ENCODE data around the gene PGC. TPM values are rescaled to one million over a fixed set of nuclear protein-coding genes. Genes with fewer than 3 reads are reported as not detected.

The PGC gene
- polyA plus RNA-seq, 3 donors, result not detected

GRCh38 chr6:41735427-41736185 is 11.6 kb downstream of the PGC start, which contains the start of gene TFEB:
Gene TFEB (minus strand): TSS chr6:41735608. CDS start chr6:41691213, 44,395 bp downstream.
- Mint-ChIP-seq H3K4me1 (peaks cover 36% of the 10 kb centered on the region), H3K36me3 (peaks cover 14 to 21% of the 10 kb centered on the region in 2 donors), H3K9me3 (no peaks in the 10 kb centered on the region), H3K4me3 (peak within 1 kb of the TSS; percentile 77 to 82), H3K27me3 (ENCODE audit: low read depth in 3 of 3) (peaks cover 0 to 5% (median 2%) of the 10 kb centered on the region in 3 donors), H3K27ac (peak within 1 kb of the TSS; percentile 26 to 88 (median 82))
- no peaks in the 10 kb centered on the region for H3K27me3 ChIP-seq (ENCODE audit: control insufficient read depth in 2 of 2, insufficient read depth in 2 of 2, low read length in 2 of 2)
- peak within 1 kb of the TSS; percentile 95 for H3K4me2 ChIP-seq (replicated peaks; ENCODE audit: extremely low read depth, low read length, poor library complexity, severe bottlenecking)
- H3K4me3 ChIP-seq (replicated peaks in 1 of 3; ENCODE audit: low read depth in 2 of 3, low read length in 3 of 3), result peak within 1 kb of the TSS; percentile 66 to 88 (median 87)
- H3K4me1 ChIP-seq (ENCODE audit: control insufficient read depth in 1 of 2, insufficient read depth in 2 of 2, low read length in 2 of 2), result peaks cover 40 to 43% of the 10 kb centered on the region in 2 donors
- peak; percentile 85 to 89 (median 89) for DNase-seq
- peak within 1 kb of the TSS; percentile 84 for H3K9ac ChIP-seq (ENCODE audit: insufficient read depth, low read length, poor library complexity, severe bottlenecking)
- TF ChIP-seq, protein P1, sequence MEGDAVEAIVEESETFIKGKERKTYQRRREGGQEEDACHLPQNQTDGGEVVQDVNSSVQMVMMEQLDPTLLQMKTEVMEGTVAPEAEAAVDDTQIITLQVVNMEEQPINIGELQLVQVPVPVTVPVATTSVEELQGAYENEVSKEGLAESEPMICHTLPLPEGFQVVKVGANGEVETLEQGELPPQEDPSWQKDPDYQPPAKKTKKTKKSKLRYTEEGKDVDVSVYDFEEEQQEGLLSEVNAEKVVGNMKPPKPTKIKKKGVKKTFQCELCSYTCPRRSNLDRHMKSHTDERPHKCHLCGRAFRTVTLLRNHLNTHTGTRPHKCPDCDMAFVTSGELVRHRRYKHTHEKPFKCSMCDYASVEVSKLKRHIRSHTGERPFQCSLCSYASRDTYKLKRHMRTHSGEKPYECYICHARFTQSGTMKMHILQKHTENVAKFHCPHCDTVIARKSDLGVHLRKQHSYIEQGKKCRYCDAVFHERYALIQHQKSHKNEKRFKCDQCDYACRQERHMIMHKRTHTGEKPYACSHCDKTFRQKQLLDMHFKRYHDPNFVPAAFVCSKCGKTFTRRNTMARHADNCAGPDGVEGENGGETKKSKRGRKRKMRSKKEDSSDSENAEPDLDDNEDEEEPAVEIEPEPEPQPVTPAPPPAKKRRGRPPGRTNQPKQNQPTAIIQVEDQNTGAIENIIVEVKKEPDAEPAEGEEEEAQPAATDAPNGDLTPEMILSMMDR (IDR thresholded peaks at IDR 0.05), result peak; percentile 88
- peaks cover 39% of the 10 kb centered on the region for H3K79me2 ChIP-seq (ENCODE audit: insufficient read depth, low read length)
- peak within 1 kb of the TSS; percentile 78 to 84 for H3K27ac ChIP-seq (ENCODE audit: low read depth in 1 of 2, low read length in 2 of 2)
- peak within 1 kb of the TSS; percentile 80 for H2AFZ ChIP-seq (ENCODE audit: insufficient read depth, low read depth, low read length, poor library complexity, severe bottlenecking)
- peaks cover 0 to 7% of the 10 kb centered on the region in 2 donors for H3K36me3 ChIP-seq (replicated peaks in 1 of 2; ENCODE audit: control insufficient read depth in 1 of 2, insufficient read depth in 2 of 2, low read length in 2 of 2)
- 6% methylated on average over 49 of the region's 50 CpGs for WGBS (ENCODE audit: insufficient coverage)
- intact Hi-C loops (cut with micrococcal nuclease), result loop anchor here (2.0 to 10.0 kb wide), 5 partner anchors 29 to 661 kb away; partner anchors contain the start of genes NFYA (in 1 of the 2), OARD1 (in 1 of the 2), PRICKLE4 (in 1 of the 2) and TOMM6 (in 1 of the 2)
- peaks cover 36% of the 10 kb centered on the region for H4K20me1 ChIP-seq (ENCODE audit: insufficient read depth, low read length)
- no peaks in the 10 kb centered on the region for H3K9me3 ChIP-seq (replicated peaks in 1 of 2; ENCODE audit: control insufficient read depth in 1 of 2, insufficient read depth in 1 of 2, low read length in 2 of 2)

DNA sequence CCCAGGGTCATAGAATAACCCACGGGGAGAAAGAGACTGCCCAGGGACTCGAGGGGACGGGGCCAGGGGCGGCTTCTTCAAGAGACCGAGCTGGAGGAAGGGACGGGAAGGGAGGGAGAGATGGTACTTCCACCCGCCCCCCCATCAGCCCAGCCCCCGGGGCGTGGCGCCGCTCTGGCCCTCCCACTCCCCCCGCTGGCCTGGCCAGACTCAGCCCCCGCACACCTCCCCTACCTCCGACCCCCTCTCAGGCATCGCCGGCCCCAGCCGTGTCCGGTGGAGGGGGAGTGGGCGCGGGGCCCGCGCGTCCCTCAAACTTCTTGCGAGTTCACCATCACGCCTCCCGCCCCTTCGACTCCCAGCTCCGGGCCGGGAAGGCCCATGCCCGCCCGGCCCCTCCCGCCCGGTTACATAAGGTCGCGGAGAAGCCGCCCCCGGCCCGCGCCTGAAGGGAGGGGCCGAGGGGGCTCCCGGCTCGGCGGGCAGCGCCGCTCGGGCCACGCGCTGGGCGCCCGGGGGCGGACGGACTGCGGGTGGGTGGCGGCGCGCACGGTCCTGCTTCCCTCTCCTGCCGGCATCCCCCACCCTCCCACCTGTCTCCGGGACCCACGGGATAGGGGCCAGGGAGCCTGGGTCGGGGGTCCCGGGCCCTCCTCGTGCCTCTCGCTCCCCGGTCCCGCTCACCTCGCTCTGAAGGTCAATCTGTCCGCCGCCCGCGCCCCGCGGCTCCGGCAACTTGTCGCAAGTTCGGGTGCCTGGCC is 12.4 kb downstream of the PGC start:
- peaks cover 42 to 49% of the 10 kb centered on the region in 2 donors for H3K4me1 ChIP-seq (ENCODE audit: control insufficient read depth in 1 of 2, insufficient read depth in 2 of 2, low read length in 2 of 2)
- WGBS (ENCODE audit: insufficient coverage), result under 1% methylated on average over 60 of the region's 76 CpGs
- H2AFZ ChIP-seq (ENCODE audit: insufficient read depth, low read depth, low read length, poor library complexity, severe bottlenecking), result peak overlapping the region; percentile 80
- peaks cover 0 to 5% (median 2%) of the 10 kb centered on the region in 3 donors for H3K27me3 Mint-ChIP-seq (ENCODE audit: low read depth in 3 of 3)
- H3K79me2 ChIP-seq (ENCODE audit: insufficient read depth, low read length), result peaks cover 47% of the 10 kb centered on the region
- H3K9me3 ChIP-seq (replicated peaks in 1 of 2; ENCODE audit: control insufficient read depth in 1 of 2, insufficient read depth in 1 of 2, low read length in 2 of 2), result no peaks in the 10 kb centered on the region
- H3K36me3 Mint-ChIP-seq, result peaks cover 20 to 27% of the 10 kb centered on the region in 2 donors
- H3K4me3 Mint-ChIP-seq, result peak overlapping the region; percentile 77 to 82
- H3K9me3 Mint-ChIP-seq, result no peaks in the 10 kb centered on the region
- H3K36me3 ChIP-seq (replicated peaks in 1 of 2; ENCODE audit: control insufficient read depth in 1 of 2, insufficient read depth in 2 of 2, low read length in 2 of 2), result peaks cover 2 to 10% of the 10 kb centered on the region in 2 donors
- TF ChIP-seq, protein P1 (IDR thresholded peaks at IDR 0.05), result no peak
- H3K4me2 ChIP-seq (replicated peaks; ENCODE audit: extremely low read depth, low read length, poor library complexity, severe bottlenecking), result peak overlapping the region; percentile 95
- peak overlapping the region; percentile 66 to 88 (median 87) for H3K4me3 ChIP-seq (replicated peaks in 1 of 3; ENCODE audit: low read depth in 2 of 3, low read length in 3 of 3)
- H3K27me3 ChIP-seq (ENCODE audit: control insufficient read depth in 2 of 2, insufficient read depth in 2 of 2, low read length in 2 of 2), result no peaks in the 10 kb centered on the region
- H3K27ac Mint-ChIP-seq, result peak overlapping the region; percentile 26 to 88 (median 82)
- peaks cover 42% of the 10 kb centered on the region for H3K4me1 Mint-ChIP-seq
- H4K20me1 ChIP-seq (ENCODE audit: insufficient read depth, low read length), result peaks cover 43% of the 10 kb centered on the region
- intact Hi-C loops (cut with micrococcal nuclease), result loop anchor here (2.0 to 10.0 kb wide), 5 partner anchors 28 to 660 kb away; partner anchors contain the start of genes NFYA (in 1 of the 2), OARD1 (in 1 of the 2), PRICKLE4 (in 1 of the 2) and TOMM6 (in 1 of the 2)
- DNase-seq, result peak; percentile 53 to 66 (median 54)
- H3K9ac ChIP-seq (ENCODE audit: insufficient read depth, low read length, poor library complexity, severe bottlenecking), result peak overlapping the region; percentile 84
- peak overlapping the region; percentile 78 to 84 for H3K27ac ChIP-seq (ENCODE audit: low read depth in 1 of 2, low read length in 2 of 2)

Data from CD14-positive monocyte (primary cell).